GM12892 (cell line): ENCODE measurements around the gene LRRFIP2.

ENCODE experiments used
- DNase-seq: peaks from one replicate; pipeline ENCODE4 v3.0.0; 2011; ENCODE audit not compliant: insufficient read length
- FAIRE-seq: peaks from 2 replicates; lab custom pipeline; 2011; peaks lifted over from hg19 to GRCh38; lab: Jason Lieb, UNC
- POLR2A ChIP-seq: IDR thresholded peaks from 2 replicates; pipeline ENCODE4 v1.6.1; 2011; ENCODE audit warnings: low read depth, low read length, control low read depth
- POLR2AphosphoS5 ChIP-seq: IDR thresholded peaks from 2 replicates; pipeline ENCODE4 v1.6.1; 2011; ENCODE audit warnings: low read depth, low read length, control low read depth
- TAF1 ChIP-seq: IDR thresholded peaks from 2 replicates; pipeline ENCODE4 v1.6.1; 2011; ENCODE audit warnings: low read depth, mild to moderate bottlenecking, control low read depth, low read length, borderline replicate concordance

LRRFIP2 gene

DNA sequence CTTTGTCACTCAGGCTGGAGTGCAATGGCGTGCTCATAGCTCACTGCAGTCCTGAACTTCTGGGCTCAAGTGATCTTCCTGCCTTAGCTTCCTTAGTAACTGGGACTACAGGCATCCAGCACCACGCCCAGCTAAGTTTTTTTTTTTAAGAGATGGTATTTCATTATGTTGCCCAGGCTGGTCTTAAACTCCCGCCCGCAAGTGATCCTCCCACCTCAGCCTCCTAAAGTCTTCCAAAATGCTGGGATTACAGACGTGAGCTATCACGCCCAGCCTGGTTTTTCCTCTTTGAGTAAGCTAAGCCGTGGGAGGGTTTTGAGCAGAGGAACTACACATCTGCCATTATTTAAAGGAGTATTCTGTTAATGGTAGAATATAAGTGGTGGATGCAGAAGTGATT, 7.4 kb upstream of the LRRFIP2 start:
- no peak for FAIRE-seq
- DNase-seq, result no peak
- TF ChIP-seq POLR2A, result no peak
- TF ChIP-seq TAF1, result no peak
- no peak for TF ChIP-seq POLR2AphosphoS5

DNA sequence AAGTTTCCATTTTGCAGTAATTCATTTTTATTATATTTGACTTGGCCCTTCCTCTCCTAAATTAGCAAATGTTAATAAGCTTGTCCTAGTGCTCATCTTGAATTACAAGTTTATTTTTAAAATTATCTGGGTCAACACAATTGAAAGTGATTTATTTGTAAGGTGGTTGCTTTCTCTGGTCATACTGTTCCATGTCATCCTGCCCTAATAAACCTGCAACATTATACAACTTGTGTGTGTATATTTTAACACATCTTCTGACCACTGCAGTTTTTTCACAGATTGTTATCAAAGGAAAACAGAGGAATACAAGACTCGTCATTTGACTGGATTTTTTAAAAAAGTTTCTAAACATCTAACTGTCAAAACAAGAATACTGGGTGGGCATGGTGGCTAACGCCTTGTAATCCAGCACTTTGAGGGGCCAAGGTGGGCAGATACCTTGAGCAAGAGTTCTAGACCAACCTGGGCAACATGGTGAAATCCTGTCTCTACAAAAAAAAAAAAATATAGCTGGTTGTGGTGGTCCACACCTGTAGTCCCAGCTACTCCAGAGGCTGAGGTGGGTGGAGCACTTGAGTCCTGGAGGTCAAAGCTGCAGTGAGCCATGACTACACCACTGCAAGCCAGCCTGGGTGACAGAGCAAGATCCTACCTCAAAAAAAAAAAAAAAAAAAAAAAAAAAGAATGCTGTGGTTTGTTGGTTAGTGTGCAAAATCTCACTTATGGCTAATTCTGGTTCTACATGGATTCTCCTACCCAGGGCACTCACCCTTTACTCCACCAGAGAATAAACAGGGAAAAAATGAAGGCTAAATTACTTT, 5.0 kb upstream of the LRRFIP2 start:
- FAIRE-seq (no peak), DNase-seq (no peak)
- TF ChIP-seq TAF1, result no peak

DNA sequence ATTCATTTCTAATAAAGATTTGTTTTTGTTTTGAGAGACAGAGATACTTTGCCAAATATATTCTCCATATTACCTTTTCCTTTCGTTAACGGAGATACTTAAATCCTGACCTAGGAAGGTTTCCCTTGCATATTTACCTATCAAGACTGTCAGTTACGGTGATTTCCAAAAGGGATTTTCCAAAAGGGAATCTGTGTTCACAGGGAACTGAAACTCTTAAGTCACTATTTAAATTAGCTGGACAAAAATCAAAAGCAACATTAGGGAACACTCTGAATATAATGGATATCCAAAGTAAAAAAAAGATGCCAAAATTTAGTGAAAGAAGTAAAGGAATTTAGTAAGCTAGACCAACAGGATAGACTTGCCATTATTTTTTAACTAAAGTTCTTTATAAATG, 576 bp downstream of the LRRFIP2 start:
- DNase-seq (no peak), FAIRE-seq (no peak)
- no peak for TF ChIP-seq POLR2AphosphoS5
- TF ChIP-seq POLR2A, result no peak
- no peak for TF ChIP-seq TAF1

DNA sequence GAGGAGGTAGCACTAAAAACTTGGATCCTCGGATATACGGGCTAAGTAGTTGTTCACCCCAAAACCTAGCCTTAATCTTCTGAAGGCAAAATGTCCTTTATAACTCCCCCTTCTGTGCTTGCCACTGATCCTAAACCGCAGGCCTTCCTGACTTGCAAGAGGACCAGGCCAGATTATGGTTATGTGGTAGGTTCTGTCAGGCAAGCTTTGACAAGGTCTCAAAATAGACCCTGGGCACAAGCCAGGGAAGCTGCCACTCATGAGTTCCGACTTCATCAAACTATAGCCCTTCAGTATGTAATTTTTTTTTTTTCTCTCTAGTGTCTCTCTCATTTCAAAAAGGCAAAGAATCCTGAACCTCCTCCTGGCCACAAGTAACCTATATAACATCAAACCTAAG, 3.2 kb downstream of the LRRFIP2 start:
- TF ChIP-seq POLR2A, result no peak
- no peak for TF ChIP-seq TAF1
- TF ChIP-seq POLR2AphosphoS5, result no peak
- no peak for DNase-seq
- FAIRE-seq, result no peak

DNA sequence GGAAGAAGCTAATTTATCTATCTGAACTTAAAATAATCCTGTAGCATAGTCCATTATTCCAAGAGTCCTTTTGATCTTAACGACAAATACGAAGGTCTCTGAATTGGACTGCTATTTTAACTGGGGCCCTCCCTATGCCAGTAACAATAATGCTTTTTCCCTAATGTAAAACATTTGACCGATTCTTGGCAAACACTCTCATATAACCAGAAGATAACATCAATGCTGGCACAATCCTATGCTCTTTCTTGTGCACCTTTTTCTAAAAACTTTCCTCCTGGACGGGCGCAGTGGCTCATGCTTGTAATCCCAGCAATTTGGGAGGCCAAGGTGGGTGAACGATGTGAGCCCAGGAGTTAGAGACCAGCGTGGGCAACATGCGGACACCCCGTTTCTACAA, 3.9 kb downstream of the LRRFIP2 start:
- no peak for FAIRE-seq
- TF ChIP-seq POLR2A (no peak), TAF1 (no peak), POLR2AphosphoS5 (no peak)
- no peak for DNase-seq

DNA sequence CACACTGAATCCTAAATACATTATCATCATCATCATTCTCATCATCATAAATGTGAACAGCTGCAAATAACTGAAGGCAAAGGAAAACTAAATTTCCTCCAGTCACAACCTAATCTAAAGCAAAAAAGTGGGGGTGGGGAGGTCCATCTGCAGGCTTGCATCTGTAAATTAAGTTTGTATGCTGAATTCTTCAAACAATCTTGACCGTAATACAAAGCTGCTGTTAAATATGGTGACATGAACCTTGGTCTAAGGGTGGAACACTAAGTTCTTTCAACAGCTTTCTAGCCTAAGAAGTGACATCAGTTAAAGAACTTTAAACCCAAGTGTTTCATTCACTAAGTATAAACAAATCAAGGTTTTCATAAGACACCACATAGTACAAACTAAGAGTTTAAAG, 4.3 kb downstream of the LRRFIP2 start:
- no peak for DNase-seq
- no peak for TF ChIP-seq POLR2A
- no peak for TF ChIP-seq POLR2AphosphoS5
- TF ChIP-seq TAF1, result no peak
- FAIRE-seq, result peak; percentile 27

DNA sequence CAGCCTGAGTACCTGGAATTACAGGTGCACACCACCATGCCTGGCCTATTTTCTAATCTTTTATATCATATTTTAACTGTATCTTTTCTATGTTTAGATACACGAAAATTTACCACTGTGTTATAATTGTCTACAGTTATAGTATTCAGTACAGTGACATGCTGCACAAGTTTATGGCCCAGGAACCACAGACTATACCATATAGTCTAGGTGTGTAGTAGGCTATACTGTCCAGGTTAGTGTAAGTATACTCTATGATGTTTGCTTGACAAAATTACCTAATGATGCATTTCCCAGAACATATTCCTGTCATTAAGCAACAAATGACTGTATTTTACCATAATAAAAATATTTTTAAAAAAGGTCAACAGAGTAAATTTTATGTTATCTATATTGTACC, 5.5 kb downstream of the LRRFIP2 start:
- TF ChIP-seq TAF1, result no peak
- TF ChIP-seq POLR2AphosphoS5, result no peak
- no peak for TF ChIP-seq POLR2A
- FAIRE-seq (no peak), DNase-seq (no peak)

DNA sequence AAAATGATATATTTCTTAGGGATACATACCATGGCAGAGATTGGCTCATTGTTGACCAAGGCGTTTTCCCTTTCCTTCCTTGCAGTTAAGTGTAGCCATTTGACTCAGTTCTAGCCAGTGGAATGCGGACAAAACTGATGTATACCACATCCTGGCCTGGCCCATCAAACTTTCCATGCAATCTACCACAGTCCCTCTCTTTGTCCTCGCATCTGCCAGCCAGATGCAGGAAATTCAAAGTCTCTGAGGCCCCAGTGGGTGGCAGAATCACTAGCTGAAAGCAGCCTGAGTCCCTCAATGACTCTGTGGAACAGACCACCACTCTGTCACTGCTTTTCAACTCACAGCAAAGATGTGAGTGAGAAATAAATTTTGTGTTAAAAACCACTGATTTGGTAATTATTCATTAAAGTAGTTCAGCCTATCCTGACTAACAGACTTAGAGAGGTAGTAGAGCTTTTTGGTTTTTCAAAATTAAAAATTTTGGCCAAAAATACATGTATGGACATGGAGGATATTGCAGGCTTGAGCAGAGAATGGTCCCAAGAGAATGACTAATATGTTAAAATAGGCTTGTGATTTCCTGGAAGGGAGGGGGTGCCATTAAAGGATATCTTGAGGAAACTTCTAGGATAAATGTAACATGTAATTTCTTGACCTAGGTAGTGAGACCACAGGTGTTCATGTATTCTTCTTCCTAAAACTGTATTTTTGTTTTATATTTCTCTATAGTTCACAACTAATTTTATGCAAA, 10.9 kb downstream of the LRRFIP2 start:
- DNase-seq (no peak), FAIRE-seq (peak; percentile 17)

DNA sequence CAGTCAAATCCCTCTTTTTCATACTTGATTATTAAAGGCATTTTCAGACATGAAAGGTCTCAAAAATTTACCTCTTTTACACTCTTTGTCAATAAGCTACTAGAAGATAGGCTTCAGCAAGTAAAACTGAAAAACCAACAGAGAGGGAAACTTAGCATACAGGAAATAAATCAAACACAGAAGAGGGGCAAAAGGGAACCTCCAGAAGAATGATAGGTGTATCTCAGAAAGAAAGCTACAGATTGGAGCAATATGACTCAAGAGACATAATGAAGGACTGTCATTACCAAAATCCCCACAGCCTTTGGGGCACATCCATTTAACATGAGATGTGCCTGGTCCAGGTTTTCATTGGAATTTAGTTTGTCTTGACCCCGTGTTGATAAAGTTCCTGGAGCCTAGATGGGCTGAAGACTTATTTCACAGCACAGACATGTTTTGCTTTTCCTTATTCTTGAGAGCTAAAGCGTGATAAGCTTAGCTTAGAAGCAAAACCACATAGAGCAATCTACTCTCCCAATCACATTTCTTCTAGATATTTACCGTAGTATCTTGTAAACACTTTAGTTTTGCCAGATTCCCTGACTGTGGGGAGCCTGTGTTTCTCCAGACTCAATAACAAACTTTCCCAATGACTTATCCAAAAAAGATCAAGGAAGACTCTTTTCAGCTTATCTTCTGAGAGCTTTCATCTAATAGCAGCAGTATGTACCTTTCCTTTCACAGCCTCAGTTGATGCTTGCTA, 11.7 kb downstream of the LRRFIP2 start:
- no peak for FAIRE-seq
- no peak for DNase-seq
- no peak for TF ChIP-seq TAF1
- TF ChIP-seq POLR2AphosphoS5, result no peak
- TF ChIP-seq POLR2A, result no peak

More for the DNA sequence above, 10.9 kb downstream of the LRRFIP2 start:
- TF ChIP-seq POLR2AphosphoS5, result no peak
- no peak for TF ChIP-seq POLR2A
- no peak for TF ChIP-seq TAF1

DNA sequence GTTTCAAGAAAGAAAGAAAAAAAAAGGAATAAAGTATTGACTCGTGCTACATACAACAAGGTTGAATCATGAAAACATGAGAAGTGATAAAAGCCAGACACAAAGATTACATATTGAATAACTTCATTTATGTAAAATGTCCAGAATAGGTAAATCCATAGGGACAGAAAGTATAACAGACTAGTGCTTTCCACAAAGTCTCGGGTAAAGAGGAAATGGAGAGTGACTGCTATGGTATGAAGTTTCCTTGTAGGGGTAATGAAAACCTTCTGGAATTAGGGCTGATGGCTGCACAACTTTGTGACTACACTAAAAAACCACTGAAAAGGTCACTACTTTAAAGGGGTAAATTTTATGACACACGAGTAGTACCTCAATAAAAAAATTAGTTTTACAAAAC, 13.0 kb downstream of the LRRFIP2 start:
- TF ChIP-seq TAF1, result no peak
- TF ChIP-seq POLR2A, result no peak
- TF ChIP-seq POLR2AphosphoS5, result no peak
- DNase-seq (no peak), FAIRE-seq (no peak)

DNA sequence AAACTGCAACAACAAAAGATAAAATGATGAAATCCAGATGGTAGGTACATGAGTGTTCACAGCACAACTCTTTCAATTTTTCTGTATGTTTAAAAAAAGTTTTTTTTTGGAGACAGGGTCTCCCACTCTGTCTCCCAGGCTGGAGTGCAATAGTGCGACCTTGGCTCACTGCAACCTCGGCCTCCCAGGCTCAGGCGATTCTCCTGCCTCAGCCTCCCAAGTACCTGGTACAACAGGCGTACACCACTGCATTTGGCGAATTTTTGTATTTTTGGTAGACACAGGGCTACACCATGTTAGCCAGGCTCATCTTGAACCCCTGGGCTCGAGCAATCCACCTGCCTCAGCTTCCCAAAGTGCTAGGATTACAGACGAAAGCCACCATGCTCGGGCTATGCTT, 18.6 kb downstream of the LRRFIP2 start:
- FAIRE-seq, result no peak
- DNase-seq, result no peak
- no peak for TF ChIP-seq POLR2AphosphoS5
- no peak for TF ChIP-seq TAF1
- no peak for TF ChIP-seq POLR2A

DNA sequence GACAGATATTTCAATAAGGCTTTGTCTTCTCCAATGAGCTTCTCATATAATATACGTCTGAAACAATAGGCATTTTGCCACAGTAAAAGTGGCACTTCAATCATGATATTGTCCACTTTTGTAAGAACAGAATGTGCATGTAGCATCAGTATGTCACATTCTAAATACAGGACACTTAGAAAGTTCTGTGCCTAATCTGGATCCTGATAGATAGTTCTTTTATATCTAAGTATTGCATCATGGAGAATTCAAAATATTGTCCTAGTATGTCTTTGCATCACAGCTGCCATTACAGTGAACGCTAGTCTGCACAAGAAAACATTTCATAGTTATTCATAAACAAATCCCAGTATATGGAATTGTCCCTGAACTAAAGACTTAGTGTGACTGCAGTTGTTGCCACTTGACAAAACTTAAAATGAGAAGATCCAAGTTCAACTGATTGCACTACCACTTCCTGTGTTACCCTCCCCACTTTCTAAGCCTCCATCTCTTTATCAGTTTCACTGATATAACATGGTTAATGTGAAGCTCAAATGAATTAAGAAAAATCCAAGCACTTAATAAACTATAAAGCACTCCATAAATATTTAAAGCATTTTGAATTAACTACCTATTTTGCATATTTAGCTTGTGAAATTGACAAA, 19.6 kb downstream of the LRRFIP2 start:
- FAIRE-seq (peak; percentile 36), DNase-seq (no peak)
- TF ChIP-seq POLR2AphosphoS5 (no peak), POLR2A (no peak), TAF1 (no peak)
